CD4-positive, alpha-beta memory T cell (primary cell): Measurements from ENCODE around the gene PTPRA. TPM values are rescaled to one million over a fixed set of nuclear protein-coding genes. Genes with fewer than 3 reads are reported as not detected.
A peak's percentile ranks its signal among the peaks of the same experiment; 100 is the strongest.

Experiments
- CTCF ChIA-PET: fragments of 350-600 bp; sonication (Branson Sonifier 250); formaldehyde crosslinking; loops from one replicate; lab custom pipeline; 2021; ENCODE audit warnings: inconsistent platforms; ENCODE audit not compliant: partially characterized antibody; lab: Charles Lee
- POLR2A ChIA-PET: fragments of 350-600 bp; sonication (Branson Sonifier 250); formaldehyde crosslinking; loops from one replicate; lab custom pipeline; 2021; ENCODE audit not compliant: partially characterized antibody; lab: Charles Lee
- DNase-seq, 5 donors: peaks; one replicate each; pipeline versions ENCODE4 v3.0.0 to v3.0.0-alpha.2; 2020 to 2022; ENCODE audit warnings: mixed read lengths in 1 of 5
- H3K27ac ChIP-seq: one replicate; pipeline ENCODE4 v1.7.0; 2013; ENCODE audit warnings: low read depth, low read length
- H3K27me3 ChIP-seq: 2 replicates; pipeline ENCODE4 v1.7.0; 2013; ENCODE audit warnings: mild to moderate bottlenecking, low read length, moderate library complexity; ENCODE audit not compliant: insufficient read depth
- H3K36me3 ChIP-seq: 2 replicates; pipeline ENCODE4 v1.7.0; 2013; ENCODE audit warnings: mild to moderate bottlenecking, low read length, moderate library complexity; ENCODE audit not compliant: insufficient read depth
- H3K4me1 ChIP-seq: 2 replicates; pipeline ENCODE4 v1.7.0; 2013; ENCODE audit warnings: mild to moderate bottlenecking, low read length, moderate library complexity; ENCODE audit not compliant: insufficient read depth
- H3K4me3 ChIP-seq, 2 donors: one replicate each; pipeline ENCODE4 v1.7.0; 2013; ENCODE audit warnings: low read length in 2 of 2, mild to moderate bottlenecking in 1 of 2
- H3K9me3 ChIP-seq, 2 donors: one replicate each; pipeline ENCODE4 v1.7.0; 2013; ENCODE audit warnings: low read length in 2 of 2, control low read depth in 1 of 2; ENCODE audit not compliant: control insufficient read depth in 1 of 2
- H3K27ac Mint-ChIP-seq, 7 donors: one replicate each; pipeline ENCODE4 v1.8.0; 2020 to 2021; ENCODE audit warnings: mixed read lengths in 7 of 7, mild to moderate bottlenecking in 6 of 7, inconsistent platforms in 3 of 7, moderate library complexity in 3 of 7
- H3K27me3 Mint-ChIP-seq, 2 donors: one replicate each; pipeline ENCODE4 v1.8.0; 2020 to 2021; ENCODE audit warnings: mixed read lengths in 2 of 2
- H3K36me3 Mint-ChIP-seq, 2 donors: one replicate each; pipeline ENCODE4 v1.8.0; 2020 to 2021; ENCODE audit warnings: mixed read lengths in 2 of 2, inconsistent platforms in 1 of 2, mild to moderate bottlenecking in 1 of 2
- H3K4me1 Mint-ChIP-seq, 4 donors: one replicate each; pipeline ENCODE4 v1.8.0; 2020 to 2021; ENCODE audit warnings: mixed read lengths in 4 of 4, mild to moderate bottlenecking in 1 of 4
- H3K4me3 Mint-ChIP-seq, 8 donors: one replicate each; pipeline ENCODE4 v1.8.0; 2020 to 2021; ENCODE audit warnings: mixed read lengths in 8 of 8, mild to moderate bottlenecking in 7 of 8, moderate library complexity in 6 of 8, inconsistent platforms in 3 of 8
- H3K9me3 Mint-ChIP-seq, 8 donors: one replicate each; pipeline ENCODE4 v1.8.0; 2020 to 2021; ENCODE audit warnings: mixed read lengths in 8 of 8, mild to moderate bottlenecking in 5 of 8, inconsistent platforms in 3 of 8, moderate library complexity in 1 of 8
- intact Hi-C: fragments of 100-400 bp; cut with micrococcal nuclease; formaldehyde crosslinking; loops from one replicate; pipeline ENCODE4 v1.15.1; 2023
- polyA plus RNA-seq, 2 donors: library from polyadenylated mRNA; unstranded; fragments of 300-500 nt; fragmentation: Illumina TruSeq; gene quantifications; one replicate each; pipeline ENCODE4 v1.2.3, GENCODE V29; 2021
- total RNA-seq, 2 experiments: library from RNA; stranded (reverse); gene quantifications; one replicate each; pipeline ENCODE4 v1.2.3, GENCODE V29; 2021

Gene PTPRA
- total and polyA plus RNA-seq, 4 experiments from 2014 or later = 24.8 to 87.8 (median 64.7) TPM

DNA sequence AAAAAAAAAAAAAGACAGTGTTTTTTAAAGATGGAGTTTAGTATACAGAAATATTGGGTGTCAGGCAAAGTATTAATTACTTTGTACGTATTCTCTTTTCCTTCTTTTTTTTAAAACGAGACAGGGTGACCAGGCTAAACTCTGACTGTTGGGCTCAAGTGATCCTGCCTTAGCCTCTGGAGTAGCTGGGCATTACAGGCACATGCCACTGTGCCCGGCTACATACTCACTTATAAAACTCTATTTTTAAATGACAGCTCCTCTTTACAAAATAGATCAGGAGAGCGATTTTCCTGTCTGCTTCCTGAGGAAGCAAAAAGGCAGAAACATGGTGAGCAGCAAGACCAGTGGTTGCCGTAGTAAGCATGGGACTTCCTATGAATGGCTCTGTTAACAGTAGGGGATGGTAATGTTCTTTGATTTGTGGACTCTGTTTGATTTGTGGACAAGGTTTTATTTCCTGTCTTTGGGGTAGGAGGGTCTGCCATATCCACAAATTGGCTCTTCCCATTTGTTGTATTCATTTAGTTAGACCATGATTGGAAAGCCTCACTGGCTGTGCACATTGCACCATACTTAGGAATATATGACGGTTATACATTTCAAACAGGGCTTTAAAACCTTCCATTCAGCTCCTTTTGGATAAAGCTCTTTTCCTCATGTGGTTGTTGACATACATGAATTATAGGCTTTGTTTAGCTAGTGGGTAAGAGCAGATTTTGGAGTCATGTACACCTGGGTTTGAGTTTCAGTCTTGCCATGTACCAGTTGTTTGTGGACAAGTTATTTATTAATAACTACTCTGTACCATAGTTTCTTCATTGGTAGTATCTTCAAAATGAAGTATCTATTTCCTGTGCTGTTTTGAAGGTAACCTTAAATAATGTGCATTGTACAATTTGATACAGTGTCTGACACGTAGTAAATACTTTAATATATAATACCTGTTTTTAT, 45.1 kb downstream of the PTPRA start:
- POLR2A ChIA-PET = no interaction called here
- Mint-ChIP-seq H3K4me1 (peaks cover 20 to 37% (median 21%) of the 10 kb centered on the region in 4 donors), H3K36me3 (peaks cover 9 to 14% of the 10 kb centered on the region in 2 donors), H3K9me3 (no peaks in the 10 kb centered on the region), H3K4me3 (no peak overlapping the region), H3K27me3 (no peaks in the 10 kb centered on the region), H3K27ac (no peak overlapping the region)
- intact Hi-C loops = no loop called here
- Histone ChIP-seq H3K36me3 (no peaks in the 10 kb centered on the region), H3K4me1 (no peaks in the 10 kb centered on the region), H3K27me3 (no peaks in the 10 kb centered on the region), H3K9me3 (no peaks in the 10 kb centered on the region), H3K27ac (no peak overlapping the region), H3K4me3 (no peak overlapping the region)
- DNase-seq = no peak
- CTCF ChIA-PET = interaction anchor here (0.9 kb wide), 1 partner anchor 10 kb away, joined by 3 read pairs; no protein-coding TSS in a partner anchor

DNA sequence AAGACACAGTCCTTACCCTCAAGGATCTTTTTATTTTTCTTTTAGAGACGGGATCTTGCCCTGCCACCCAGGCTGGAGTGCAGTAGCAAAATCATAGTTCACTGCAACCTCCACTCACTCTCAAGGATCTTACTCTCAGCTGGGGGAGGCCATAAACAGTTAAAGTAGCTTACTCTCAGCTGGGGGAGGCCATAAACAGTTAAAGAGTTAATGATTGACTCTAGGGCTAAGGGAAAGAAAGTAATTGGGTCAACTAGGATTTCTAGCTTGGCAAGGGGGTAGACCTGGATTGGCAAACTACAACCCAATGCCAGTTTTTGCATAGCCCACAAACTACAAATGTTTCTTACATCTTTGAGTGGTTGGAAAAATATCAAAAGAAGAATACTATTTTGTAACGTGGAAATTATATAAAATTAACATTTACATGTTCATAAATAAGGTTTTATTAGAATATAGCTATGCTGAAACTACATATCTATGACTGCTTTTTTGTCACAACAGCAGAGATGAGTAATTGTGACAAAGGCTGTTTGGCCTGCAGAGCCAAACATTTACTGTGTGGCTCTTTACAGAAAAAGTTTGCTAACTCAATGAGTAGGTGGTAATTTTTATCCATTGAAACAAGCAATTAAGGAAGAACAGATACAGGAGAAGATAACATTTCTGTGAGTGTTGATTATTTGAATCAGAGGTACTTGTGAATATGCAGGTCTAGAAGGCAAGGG, 46.4 kb downstream of the PTPRA start:
- DNase-seq = no peak
- Histone ChIP-seq H3K27me3 (no peaks in the 10 kb centered on the region), H3K9me3 (no peaks in the 10 kb centered on the region), H3K4me1 (no peaks in the 10 kb centered on the region), H3K36me3 (no peaks in the 10 kb centered on the region), H3K4me3 (no peak overlapping the region), H3K27ac (no peak overlapping the region)
- intact Hi-C loops = no loop called here
- POLR2A ChIA-PET = no interaction called here
- H3K9me3 Mint-ChIP-seq = no peaks in the 10 kb centered on the region
- H3K27ac Mint-ChIP-seq = peak overlapping the region in 1 of 7 donors; percentile 66
- no peaks in the 10 kb centered on the region for H3K27me3 Mint-ChIP-seq
- peaks cover 20 to 37% (median 21%) of the 10 kb centered on the region in 4 donors for H3K4me1 Mint-ChIP-seq
- H3K36me3 Mint-ChIP-seq = peaks cover 17 to 24% of the 10 kb centered on the region in 2 donors
- CTCF ChIA-PET = interaction anchor here (1.4 kb wide), 1 partner anchor 12 kb away, joined by 3 read pairs; no protein-coding TSS in a partner anchor
- H3K4me3 Mint-ChIP-seq = no peak overlapping the region

- H3K4me3 Mint-ChIP-seq = no peak overlapping the region
- H3K4me1 Mint-ChIP-seq = peaks cover 20 to 32% (median 22%) of the 10 kb centered on the region in 4 donors
- peaks cover 18 to 29% of the 10 kb centered on the region in 2 donors for H3K36me3 Mint-ChIP-seq
- CTCF ChIA-PET = interaction anchor here (1.4 kb wide), 1 partner anchor 13 kb away, joined by 3 read pairs; no protein-coding TSS in a partner anchor
- no peak for DNase-seq
- Histone ChIP-seq H3K36me3 (peaks cover 5% of the 10 kb centered on the region), H3K9me3 (no peaks in the 10 kb centered on the region), H3K27ac (no peak overlapping the region), H3K27me3 (no peaks in the 10 kb centered on the region), H3K4me3 (no peak overlapping the region), H3K4me1 (no peaks in the 10 kb centered on the region)
- H3K9me3 Mint-ChIP-seq = no peaks in the 10 kb centered on the region
- POLR2A ChIA-PET = no interaction called here
- intact Hi-C loops = no loop called here
- peak overlapping the region in 2 of 7 donors; percentile 15 to 81 for H3K27ac Mint-ChIP-seq
- no peaks in the 10 kb centered on the region for H3K27me3 Mint-ChIP-seq
Measured at GRCh38 chr20:2920473-2920872, 47.2 kb downstream of the PTPRA start.

GRCh38 chr20:2921506-2921905, 48.2 kb downstream of the PTPRA start:
- no peaks in the 10 kb centered on the region for H3K9me3 Mint-ChIP-seq
- POLR2A ChIA-PET = no interaction called here
- H3K36me3 ChIP-seq = peaks cover 6% of the 10 kb centered on the region
- CTCF ChIA-PET = no interaction called here
- H3K36me3 Mint-ChIP-seq = peaks cover 26 to 36% of the 10 kb centered on the region in 2 donors
- no peak overlapping the region for H3K27ac ChIP-seq
- no peaks in the 10 kb centered on the region for H3K27me3 ChIP-seq
- DNase-seq = no peak
- no peaks in the 10 kb centered on the region for H3K9me3 ChIP-seq
- no peak overlapping the region for H3K4me3 ChIP-seq
- no peaks in the 10 kb centered on the region for H3K27me3 Mint-ChIP-seq
- H3K4me1 Mint-ChIP-seq = peaks cover 19 to 36% (median 21%) of the 10 kb centered on the region in 4 donors
- intact Hi-C loops = no loop called here
- no peak overlapping the region for H3K4me3 Mint-ChIP-seq
- no peaks in the 10 kb centered on the region for H3K4me1 ChIP-seq
- H3K27ac Mint-ChIP-seq = peak overlapping the region in 1 of 7 donors; percentile 22

DNA sequence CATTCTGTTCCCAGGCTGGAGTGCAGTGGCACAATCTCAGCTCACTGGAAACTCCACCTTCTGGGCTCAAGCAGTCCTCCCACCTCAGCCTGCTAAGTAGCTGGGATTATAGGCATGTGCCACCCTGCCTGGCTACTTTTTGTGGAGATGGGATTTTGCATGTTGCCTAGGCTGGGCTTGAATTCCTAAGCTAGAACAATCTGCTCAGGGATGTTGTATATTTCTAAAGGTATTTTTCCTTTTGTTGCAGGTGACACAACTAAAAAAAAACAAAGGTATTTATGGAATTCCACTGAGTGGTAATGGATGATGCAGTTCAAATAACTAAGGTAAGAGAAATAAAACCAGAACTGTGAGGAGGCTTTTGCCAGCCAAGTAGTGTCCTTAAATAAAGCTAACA, 49.7 kb downstream of the PTPRA start:
- DNase-seq = no peak
- Histone ChIP-seq H3K27ac (no peak overlapping the region), H3K4me1 (no peaks in the 10 kb centered on the region), H3K9me3 (no peaks in the 10 kb centered on the region), H3K27me3 (no peaks in the 10 kb centered on the region), H3K36me3 (peaks cover 6% of the 10 kb centered on the region), H3K4me3 (no peak overlapping the region)
- no peaks in the 10 kb centered on the region for H3K27me3 Mint-ChIP-seq
- peaks cover 16 to 32% (median 18%) of the 10 kb centered on the region in 4 donors for H3K4me1 Mint-ChIP-seq
- H3K27ac Mint-ChIP-seq = no peak overlapping the region
- no peak overlapping the region for H3K4me3 Mint-ChIP-seq
- H3K9me3 Mint-ChIP-seq = no peaks in the 10 kb centered on the region
- peaks cover 26 to 36% of the 10 kb centered on the region in 2 donors for H3K36me3 Mint-ChIP-seq
- intact Hi-C loops = no loop called here
- ChIA-PET POLR2A (no interaction called here), CTCF (no interaction called here)

- ChIA-PET POLR2A (no interaction called here), CTCF (no interaction called here)
- Mint-ChIP-seq H3K9me3 (no peaks in the 10 kb centered on the region), H3K36me3 (peaks cover 20 to 21% of the 10 kb centered on the region in 2 donors), H3K4me1 (peaks cover 4 to 10% (median 4%) of the 10 kb centered on the region in 4 donors), H3K27ac (no peak overlapping the region), H3K4me3 (no peak overlapping the region), H3K27me3 (no peaks in the 10 kb centered on the region)
- Histone ChIP-seq H3K4me1 (no peaks in the 10 kb centered on the region), H3K9me3 (no peaks in the 10 kb centered on the region), H3K27me3 (no peaks in the 10 kb centered on the region), H3K27ac (no peak overlapping the region), H3K36me3 (no peaks in the 10 kb centered on the region), H3K4me3 (no peak overlapping the region)
- intact Hi-C loops = no loop called here
- DNase-seq = no peak
Measured at GRCh38 chr20:2930538-2930937, 57.3 kb downstream of the PTPRA start.

DNA sequence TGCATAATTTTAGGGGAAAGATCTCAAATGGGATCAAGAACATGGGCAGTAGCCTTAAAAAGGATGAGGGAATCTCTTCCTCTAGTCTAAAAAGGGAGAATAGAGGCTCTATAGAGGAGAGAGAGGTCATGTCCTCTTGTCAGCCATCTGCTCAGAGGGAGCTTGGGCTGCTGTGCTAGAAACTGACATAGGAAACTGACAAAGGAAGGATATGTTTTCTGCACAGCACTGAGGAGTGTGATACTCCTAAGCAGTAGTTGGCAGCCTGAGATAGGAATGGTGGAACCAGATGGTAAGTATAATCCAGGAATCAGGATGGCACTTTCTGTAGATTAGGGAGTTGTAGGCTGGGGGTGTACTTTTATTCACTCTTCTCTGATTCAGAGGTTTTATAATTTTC, 59.2 kb downstream of the PTPRA start:
- Mint-ChIP-seq H3K4me1 (peaks cover 0 to 10% (median 8%) of the 10 kb centered on the region in 4 donors), H3K27ac (no peak overlapping the region), H3K9me3 (no peaks in the 10 kb centered on the region), H3K4me3 (no peak overlapping the region), H3K27me3 (no peaks in the 10 kb centered on the region), H3K36me3 (peaks cover 11 to 13% of the 10 kb centered on the region in 2 donors)
- CTCF ChIA-PET = no interaction called here
- DNase-seq = no peak
- intact Hi-C loops = no loop called here
- no peaks in the 10 kb centered on the region for H3K4me1 ChIP-seq
- no peak overlapping the region for H3K27ac ChIP-seq
- H3K36me3 ChIP-seq = no peaks in the 10 kb centered on the region
- POLR2A ChIA-PET = no interaction called here
- H3K9me3 ChIP-seq = no peaks in the 10 kb centered on the region
- H3K27me3 ChIP-seq = no peaks in the 10 kb centered on the region
- H3K4me3 ChIP-seq = no peak overlapping the region
